GM12892 (cell line): ENCODE data around the gene FAM221A.

Experiments
- POLR2A ChIP-seq: IDR thresholded peaks from 2 replicates; pipeline ENCODE4 v1.6.1; 2011; ENCODE audit warnings: low read depth, low read length, control low read depth
- POLR2AphosphoS5 ChIP-seq: IDR thresholded peaks from 2 replicates; pipeline ENCODE4 v1.6.1; 2011; ENCODE audit warnings: low read depth, low read length, control low read depth

DNA sequence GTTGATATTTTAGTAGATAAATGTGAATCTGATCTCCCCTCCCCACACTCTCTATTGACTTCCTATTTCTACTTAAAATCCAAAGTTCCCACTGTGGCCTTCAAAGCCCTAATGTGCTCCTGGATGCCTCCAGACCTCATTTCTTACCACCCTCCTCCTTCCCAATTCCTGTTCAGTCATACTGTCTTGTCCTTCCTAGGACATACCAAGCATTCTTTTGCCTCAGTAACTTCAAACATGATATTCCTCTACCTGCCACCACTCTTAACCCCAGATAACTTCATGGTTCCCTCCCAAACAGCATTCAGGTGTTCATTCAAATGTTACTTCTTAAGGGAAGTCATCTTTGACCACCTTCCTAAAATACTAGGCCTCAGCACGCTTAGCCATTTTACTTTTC lies 34.2 kb upstream of the FAM221A start:
- TF ChIP-seq POLR2A: no peak
- no peak for TF ChIP-seq POLR2AphosphoS5
